ENCODE results near the gene HCCS.

The HCCS gene

DNA sequence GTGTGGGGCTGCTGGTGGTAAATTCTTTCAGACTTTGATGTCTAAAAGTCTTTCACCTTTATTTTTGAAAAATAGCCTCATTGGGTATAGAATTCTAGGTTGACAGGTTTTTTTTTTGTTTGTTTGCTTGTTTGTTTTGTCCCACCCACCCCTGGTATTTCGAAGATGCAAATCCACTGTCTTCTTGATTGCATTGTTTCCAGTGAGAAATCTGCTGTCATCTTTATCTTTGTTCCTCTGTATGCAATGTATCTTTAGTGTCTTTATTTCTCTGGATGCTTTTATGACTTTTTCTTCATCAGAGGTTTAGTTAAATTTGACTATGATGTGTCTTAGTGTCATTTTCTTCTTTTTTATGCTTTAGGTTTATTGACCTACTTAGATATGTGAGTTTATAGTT lies 21.3 kb upstream of the HCCS start:
- Histone ChIP-seq H4K20me1 (no peaks in the 10 kb centered on the region), H3K27ac (no peak overlapping the region), H3K4me1 (no peaks in the 10 kb centered on the region), H3K4me3 (no peak overlapping the region), H3K4me2 (no peak overlapping the region), H3K9me3 (replicated peaks in 1 of 11) (peaks cover 32 to 40% (median 36%) of the 10 kb centered on the region in 11 experiments), H3K9ac (no peak overlapping the region), H3K27me3 (peaks cover 57 to 98% (median 92%) of the 10 kb centered on the region in 11 experiments), H3K36me3 (no peaks in the 10 kb centered on the region)
- TF ChIP-seq Cebpa-rat (IDR thresholded peaks at IDR 0.05): no peak

DNA sequence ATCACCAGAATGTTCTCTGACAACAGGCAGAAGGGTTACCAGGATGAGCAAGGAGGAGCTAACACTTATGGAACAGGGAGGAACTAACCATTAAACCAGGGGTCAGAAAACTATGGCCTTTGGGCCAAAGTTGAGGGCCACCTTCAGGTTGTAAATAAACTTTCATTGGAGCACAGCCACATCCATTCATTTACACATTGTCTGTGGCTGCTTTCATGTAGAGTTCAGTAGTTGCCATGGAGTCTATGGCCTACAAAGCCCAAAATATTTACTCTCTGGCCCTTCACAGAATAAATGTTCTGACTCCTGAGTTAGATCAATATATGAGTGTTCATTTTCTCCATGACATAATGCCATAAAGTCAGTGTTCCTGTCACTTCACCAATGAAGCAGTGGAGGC lies 13.2 kb upstream of the HCCS start:
- TF ChIP-seq Cebpa-rat (IDR thresholded peaks at IDR 0.05): no peak
- Histone ChIP-seq H3K4me1 (no peaks in the 10 kb centered on the region; a peak in 1 of 20 replicates), H3K4me3 (no peak overlapping the region), H3K36me3 (no peaks in the 10 kb centered on the region), H3K4me2 (no peak overlapping the region), H3K27ac (no peak overlapping the region), H3K9ac (no peak overlapping the region), H3K27me3 (peaks cover 53 to 95% (median 86%) of the 10 kb centered on the region in 11 experiments; a peak in 21 of 22 replicates), H3K9me3 (replicated peaks in 1 of 11) (0 out of 22 replicates have a peak, but pooled peaks cover 0 to 4% (median 0%) of the 10 kb centered on the region in 11 experiments), H4K20me1 (no peaks in the 10 kb centered on the region)

DNA sequence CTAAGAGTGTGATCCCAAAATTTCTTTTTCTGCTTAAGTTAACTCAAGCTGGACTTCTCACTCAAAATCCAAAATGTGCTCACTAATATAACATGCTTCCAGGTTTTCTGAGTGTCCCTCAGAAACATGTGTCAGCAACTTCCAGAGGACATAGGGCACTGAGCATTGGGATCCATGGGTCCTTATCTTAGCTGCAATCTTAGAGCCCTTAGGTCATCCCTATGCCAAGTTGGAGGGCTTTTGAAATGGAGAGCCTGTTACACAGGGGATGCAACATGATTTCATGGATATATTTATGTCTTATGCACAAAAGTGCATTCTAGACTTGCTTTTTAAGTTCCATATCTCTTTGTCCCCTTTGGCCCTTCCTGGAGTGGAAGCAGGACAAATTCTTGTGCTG lies 11.7 kb upstream of the HCCS start:
- Histone ChIP-seq H4K20me1 (no peaks in the 10 kb centered on the region), H3K27ac (no peak overlapping the region), H3K9ac (no peak overlapping the region), H3K9me3 (replicated peaks in 1 of 11) (0 out of 22 replicates have a peak, but pooled peaks cover 0 to 4% (median 0%) of the 10 kb centered on the region in 11 experiments), H3K36me3 (no peaks in the 10 kb centered on the region), H3K27me3 (peaks cover 58 to 94% (median 84%) of the 10 kb centered on the region in 11 experiments; a peak in 21 of 22 replicates), H3K4me1 (no peaks in the 10 kb centered on the region; a peak in 1 of 20 replicates), H3K4me3 (no peak overlapping the region), H3K4me2 (no peak overlapping the region)
- no peak for TF ChIP-seq Cebpa-rat (IDR thresholded peaks at IDR 0.05)

DNA sequence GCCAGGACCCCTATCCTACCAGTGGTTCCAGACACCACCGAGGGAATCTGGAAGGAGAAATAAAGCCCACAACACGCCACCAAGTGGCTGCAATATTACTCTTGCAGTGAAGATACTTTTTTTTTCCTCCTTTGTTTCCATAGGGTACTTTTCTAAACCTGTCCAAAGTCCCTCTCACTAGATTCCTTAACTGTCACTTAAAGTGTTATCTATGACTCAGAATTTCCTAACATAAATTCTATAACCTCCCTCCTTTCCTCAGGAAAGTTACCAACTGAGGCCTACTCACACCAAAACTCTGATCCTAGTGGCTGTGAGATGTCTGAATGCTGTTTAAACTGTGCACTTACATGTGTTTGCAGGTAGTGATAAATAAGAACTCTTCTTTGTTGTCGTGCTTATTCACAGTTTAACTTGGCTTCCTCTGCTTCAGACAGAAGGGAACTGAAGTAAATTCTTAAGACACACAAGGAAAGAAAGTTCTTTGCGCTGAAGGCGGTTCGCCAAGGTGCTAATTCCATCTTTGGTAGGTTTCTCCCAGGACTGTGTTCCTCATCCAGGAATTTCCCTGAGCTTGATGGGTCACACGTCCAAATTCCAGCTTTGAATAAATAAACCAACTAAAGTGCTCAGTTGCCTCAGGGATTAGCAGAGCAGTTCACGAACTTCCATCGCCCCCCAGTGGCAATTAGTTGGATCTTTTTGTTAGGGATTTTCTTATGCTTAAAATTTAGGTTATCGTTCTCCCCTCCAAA lies 10.7 kb upstream of the HCCS start:
- H3K4me2 ChIP-seq: no peak overlapping the region
- H3K36me3 ChIP-seq: no peaks in the 10 kb centered on the region
- H4K20me1 ChIP-seq: no peaks in the 10 kb centered on the region
- H3K9ac ChIP-seq: no peak overlapping the region
- peaks cover 65 to 95% (median 88%) of the 10 kb centered on the region in 11 experiments for H3K27me3 ChIP-seq
- H3K4me1 ChIP-seq: no peaks in the 10 kb centered on the region; a peak in 1 of 20 replicates
- no peak for TF ChIP-seq Cebpa-rat (IDR thresholded peaks at IDR 0.05)
- H3K4me3 ChIP-seq: no peak overlapping the region
- 0 out of 22 replicates have a peak, but pooled peaks cover 0 to 4% (median 0%) of the 10 kb centered on the region in 11 experiments for H3K9me3 ChIP-seq (replicated peaks in 1 of 11)
- no peak overlapping the region for H3K27ac ChIP-seq

DNA sequence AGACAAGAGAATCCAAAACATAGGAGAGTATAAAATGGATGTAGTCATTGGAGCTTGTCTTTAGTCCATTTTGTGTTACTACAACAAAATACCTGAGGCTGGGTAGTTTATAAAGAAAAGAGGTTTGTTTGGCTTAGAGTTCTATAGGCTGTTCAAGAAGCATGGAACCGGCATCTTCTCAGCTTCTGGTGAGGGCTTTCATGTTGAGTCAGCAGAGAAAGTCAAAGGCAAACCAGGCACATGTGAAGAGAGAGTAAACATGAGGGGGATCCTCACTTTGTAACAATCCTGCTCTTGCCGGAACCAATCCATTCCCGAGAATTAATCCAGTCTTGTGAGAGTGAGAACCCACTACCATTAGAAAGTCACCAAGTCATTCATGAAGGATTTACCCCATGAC lies 8.1 kb upstream of the HCCS start:
- TF ChIP-seq Cebpa-rat (IDR thresholded peaks at IDR 0.05): no peak
- no peaks in the 10 kb centered on the region; a peak in 1 of 20 replicates for H3K4me1 ChIP-seq
- H3K4me3 ChIP-seq: no peak overlapping the region
- H3K27me3 ChIP-seq: peaks cover 67 to 96% (median 88%) of the 10 kb centered on the region in 11 experiments
- peaks cover 0 to 4% (median 0%) of the 10 kb centered on the region in 11 experiments; a peak in 1 of 22 replicates for H3K9me3 ChIP-seq (replicated peaks in 1 of 11)
- no peaks in the 10 kb centered on the region for H4K20me1 ChIP-seq
- H3K4me2 ChIP-seq: no peak overlapping the region
- no peak overlapping the region for H3K27ac ChIP-seq
- no peaks in the 10 kb centered on the region for H3K36me3 ChIP-seq
- H3K9ac ChIP-seq: no peak overlapping the region

DNA sequence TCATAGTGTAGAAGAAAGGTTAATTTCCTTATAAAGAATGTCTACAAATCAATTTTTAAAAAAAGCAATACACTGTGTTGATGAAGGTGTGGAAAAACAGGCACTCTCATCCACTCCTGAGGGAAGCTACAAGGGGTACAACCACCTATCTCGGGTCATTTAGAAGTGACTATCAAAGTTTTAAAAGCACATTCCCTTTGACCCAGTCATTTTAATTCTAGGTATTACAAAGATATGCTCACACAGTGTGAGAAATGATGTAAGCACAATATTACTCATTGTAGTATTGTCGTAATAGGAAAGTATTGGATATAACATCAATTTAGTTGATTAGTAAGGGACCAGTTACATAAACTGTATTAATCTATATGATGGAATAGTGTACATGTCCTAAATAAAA lies 7.4 kb upstream of the HCCS start:
- Histone ChIP-seq H3K4me1 (no peaks in the 10 kb centered on the region; a peak in 1 of 20 replicates), H3K4me3 (no peak overlapping the region), H3K36me3 (no peaks in the 10 kb centered on the region), H3K27me3 (peaks cover 70 to 98% (median 88%) of the 10 kb centered on the region in 11 experiments), H4K20me1 (no peaks in the 10 kb centered on the region), H3K9ac (no peak overlapping the region), H3K27ac (no peak overlapping the region), H3K9me3 (replicated peaks in 1 of 11) (peaks cover 0 to 8% (median 0%) of the 10 kb centered on the region in 11 experiments; a peak in 2 of 22 replicates), H3K4me2 (no peak overlapping the region)
- no peak for TF ChIP-seq Cebpa-rat (IDR thresholded peaks at IDR 0.05)

DNA sequence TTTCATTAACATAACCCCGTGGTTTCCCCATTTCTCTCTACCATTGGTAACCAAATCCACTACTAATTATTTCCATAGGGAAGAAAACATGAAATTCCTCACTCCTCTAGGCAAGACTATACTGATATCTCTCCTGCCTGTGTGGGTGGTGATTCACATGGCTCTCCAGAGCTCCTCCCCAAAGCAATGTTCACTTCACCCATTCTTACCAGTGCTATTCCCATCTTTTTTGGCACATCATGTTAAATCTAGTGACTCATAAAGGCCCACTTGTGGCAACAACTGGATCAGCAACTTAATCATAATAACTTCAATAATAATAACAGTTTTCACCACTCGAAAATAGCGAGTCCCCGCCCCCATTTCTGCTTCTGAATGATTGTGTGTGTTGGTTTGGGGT lies 6.1 kb upstream of the HCCS start:
- H3K9me3 ChIP-seq (replicated peaks in 1 of 11): peaks cover 0 to 21% (median 3%) of the 10 kb centered on the region in 11 experiments; a peak in 9 of 22 replicates
- H3K4me2 ChIP-seq: no peak overlapping the region
- H4K20me1 ChIP-seq: no peaks in the 10 kb centered on the region
- H3K9ac ChIP-seq: no peak overlapping the region
- H3K36me3 ChIP-seq: no peaks in the 10 kb centered on the region
- peaks cover 81 to 100% (median 97%) of the 10 kb centered on the region in 11 experiments for H3K27me3 ChIP-seq
- H3K4me3 ChIP-seq: no peak overlapping the region
- peaks cover 0 to 3% (median under 1%) of the 10 kb centered on the region in 10 experiments; a peak in 7 of 20 replicates for H3K4me1 ChIP-seq
- no peak for TF ChIP-seq Cebpa-rat (IDR thresholded peaks at IDR 0.05)
- H3K27ac ChIP-seq: no peak overlapping the region

DNA sequence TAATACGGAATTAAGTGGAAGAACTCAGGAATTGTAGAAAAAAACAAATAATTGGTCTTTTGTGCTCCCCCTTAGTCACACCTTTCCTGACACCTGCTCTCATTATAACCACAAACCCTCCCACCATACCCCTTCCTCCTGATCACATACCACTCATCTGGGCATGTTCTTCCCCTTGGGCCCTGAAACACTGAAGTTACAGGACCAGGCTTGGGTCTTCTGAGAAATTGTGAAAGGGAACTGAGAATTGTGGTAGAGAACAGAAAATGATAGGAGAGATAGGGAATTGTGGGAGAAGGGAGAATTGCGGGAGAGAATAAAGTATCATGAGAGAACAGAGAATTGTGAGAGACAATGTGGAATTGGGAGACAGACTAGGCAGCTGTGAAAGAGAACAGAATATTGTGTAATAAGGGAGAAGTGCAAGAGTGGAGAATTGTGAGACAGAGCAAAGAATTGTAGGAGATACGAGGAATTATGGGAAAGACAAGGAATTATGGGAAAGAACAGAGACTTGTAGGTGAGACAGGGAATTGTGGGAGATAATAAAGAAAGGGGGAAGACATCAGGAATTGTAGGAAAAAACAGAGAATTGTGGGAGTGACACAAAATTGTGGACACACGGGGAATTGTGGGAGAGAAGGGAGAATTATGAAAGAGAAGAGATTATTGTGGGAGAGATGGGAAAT lies 2.7 kb upstream of the HCCS start:
- H3K27ac ChIP-seq: no peak overlapping the region
- no peak overlapping the region for H3K4me2 ChIP-seq
- H3K4me1 ChIP-seq: peaks cover 15 to 22% (median 19%) of the 10 kb centered on the region in 10 experiments; a peak in 19 of 20 replicates
- peaks cover 0 to 15% (median 0%) of the 10 kb centered on the region in 11 experiments; a peak in 3 of 22 replicates for H4K20me1 ChIP-seq
- H3K9me3 ChIP-seq (replicated peaks in 1 of 11): peaks cover 0 to 20% (median 4%) of the 10 kb centered on the region in 11 experiments; a peak in 9 of 22 replicates
- TF ChIP-seq Cebpa-rat (IDR thresholded peaks at IDR 0.05): no peak
- peaks cover 68 to 100% (median 89%) of the 10 kb centered on the region in 11 experiments for H3K27me3 ChIP-seq
- no peaks in the 10 kb centered on the region for H3K36me3 ChIP-seq
- no peak overlapping the region for H3K4me3 ChIP-seq
- no peak overlapping the region for H3K9ac ChIP-seq

DNA sequence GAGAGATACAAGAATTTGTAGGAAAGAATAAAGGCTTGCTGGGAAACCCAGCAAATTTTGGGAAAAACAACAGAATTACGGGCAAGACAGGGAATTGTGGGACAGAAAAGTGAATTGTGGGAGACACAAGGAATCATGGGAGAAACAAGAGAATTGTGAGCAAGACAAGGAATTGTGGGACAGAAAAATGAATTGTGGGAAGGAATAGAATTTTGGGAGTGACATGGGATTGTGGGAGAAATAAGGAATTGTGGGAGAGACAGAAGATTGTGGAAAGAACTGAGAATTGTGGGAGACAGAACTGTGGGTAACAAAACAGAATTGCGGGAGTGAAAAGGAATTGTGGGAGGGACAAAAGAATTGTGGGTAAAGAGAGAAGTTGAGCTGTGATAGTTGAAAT lies 1.2 kb upstream of the HCCS start:
- Histone ChIP-seq H3K4me1 (peaks cover 23 to 34% (median 29%) of the 10 kb centered on the region in 10 experiments), H3K4me3 (peak overlapping the region in 9 of 10 experiments; percentile 66 to 84 (median 74); a peak in 12 of 20 replicates), H3K9ac (peak overlapping the region in 3 of 11 experiments; percentile 86 to 90 (median 89); a peak in 3 of 22 replicates), H3K27ac (peak overlapping the region in 1 of 11 experiments; percentile 88; a peak in 1 of 22 replicates), H3K36me3 (peaks cover 4 to 12% (median 9%) of the 10 kb centered on the region in 11 experiments; a peak in 19 of 22 replicates), H3K4me2 (peak overlapping the region; percentile 42 to 75 (median 62); a peak in 21 of 22 replicates), H3K27me3 (peaks cover 70 to 100% (median 90%) of the 10 kb centered on the region in 11 experiments), H4K20me1 (peaks cover 0 to 30% (median 12%) of the 10 kb centered on the region in 11 experiments; a peak in 11 of 22 replicates), H3K9me3 (replicated peaks in 1 of 11) (peaks cover 0 to 20% (median 4%) of the 10 kb centered on the region in 11 experiments; a peak in 9 of 22 replicates)
- TF ChIP-seq Cebpa-rat (IDR thresholded peaks at IDR 0.05): no peak

Data from BLaER1 treated with 17β-estradiol and CSF1 and Interleukin-3, amounts not matched to agents 10 nM and 100 nM (cell line).